ENCODE results near the gene SPTBN1.

SPTBN1 gene

GRCh38 chr2:54704688-54705605 lies 248.8 kb downstream of the SPTBN1 start:
- DNase-seq (ENCODE audit: low read depth): peak; percentile 76

DNA sequence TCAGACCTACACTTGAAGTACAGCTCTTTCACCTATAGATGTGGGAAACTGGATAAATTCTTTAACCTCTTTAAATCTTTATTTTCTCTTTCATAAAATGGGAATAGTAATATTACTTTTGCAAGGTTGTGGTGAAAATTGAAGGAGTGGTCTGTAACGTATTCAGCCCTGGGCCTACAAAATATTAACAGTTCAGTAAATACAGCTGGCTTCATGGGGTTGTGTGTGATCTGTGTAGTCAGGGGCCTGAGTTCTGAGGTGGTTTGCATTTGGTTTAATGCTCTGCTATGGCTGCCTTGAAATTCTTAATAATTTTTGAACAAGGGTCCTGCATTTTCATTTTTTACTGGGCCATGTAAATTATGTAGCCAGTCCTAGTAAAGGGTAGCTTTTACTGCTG lies 250.5 kb downstream of the SPTBN1 start:
- DNase-seq (ENCODE audit: low read depth): no peak

- peak; percentile 35 for DNase-seq (ENCODE audit: low read depth)
Measured at GRCh38 chr2:54708584-54709335, 252.6 kb downstream of the SPTBN1 start.

DNA sequence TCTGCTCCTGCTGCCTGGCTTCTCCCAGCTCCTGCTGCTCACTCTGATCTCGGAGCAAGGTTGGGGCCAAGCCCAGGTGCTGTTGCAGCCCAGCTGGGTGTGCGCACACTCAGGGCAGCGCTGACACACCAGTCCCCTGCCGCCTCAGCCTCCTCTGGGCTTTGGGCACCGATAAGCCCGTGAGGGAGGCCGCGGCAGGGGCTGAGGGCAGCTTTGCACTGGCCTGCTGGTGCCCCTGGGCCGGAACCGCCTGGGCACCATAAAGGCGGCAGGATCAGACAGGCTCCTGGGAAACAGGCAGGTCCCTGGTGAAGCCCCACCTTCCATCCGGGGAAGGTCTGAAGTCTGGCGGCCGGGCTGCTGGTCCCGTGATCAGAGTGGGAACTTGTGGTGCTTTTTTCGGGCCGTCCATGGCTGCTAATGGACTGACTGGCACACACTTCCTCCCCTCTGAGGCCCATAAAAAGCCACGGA lies 253.2 kb downstream of the SPTBN1 start:
- no peak for DNase-seq (ENCODE audit: low read depth)

DNA sequence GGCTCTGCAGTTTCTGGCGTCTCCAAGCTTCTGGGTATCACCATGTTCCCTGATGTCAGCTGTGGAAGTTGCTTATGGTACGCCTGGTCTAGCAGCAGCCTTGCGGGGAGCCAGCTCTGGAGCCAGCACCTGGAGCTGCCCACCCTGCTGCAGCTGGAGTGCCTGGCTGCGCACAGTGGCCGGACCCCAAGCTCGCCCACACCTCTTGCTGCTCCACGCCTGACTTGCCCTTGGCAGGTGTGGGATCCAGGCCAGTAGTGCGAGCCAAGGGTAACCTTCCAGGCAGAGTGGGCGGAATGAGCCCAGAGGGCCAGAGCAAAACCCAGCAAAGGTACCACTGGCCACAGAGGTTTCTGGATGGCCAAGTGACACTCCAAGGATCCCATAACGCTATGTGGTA lies 254.1 kb downstream of the SPTBN1 start:
- no peak for DNase-seq (ENCODE audit: low read depth)

- DNase-seq (ENCODE audit: low read depth): no peak
Measured at GRCh38 chr2:54712516-54712915, 256.4 kb downstream of the SPTBN1 start.

DNA sequence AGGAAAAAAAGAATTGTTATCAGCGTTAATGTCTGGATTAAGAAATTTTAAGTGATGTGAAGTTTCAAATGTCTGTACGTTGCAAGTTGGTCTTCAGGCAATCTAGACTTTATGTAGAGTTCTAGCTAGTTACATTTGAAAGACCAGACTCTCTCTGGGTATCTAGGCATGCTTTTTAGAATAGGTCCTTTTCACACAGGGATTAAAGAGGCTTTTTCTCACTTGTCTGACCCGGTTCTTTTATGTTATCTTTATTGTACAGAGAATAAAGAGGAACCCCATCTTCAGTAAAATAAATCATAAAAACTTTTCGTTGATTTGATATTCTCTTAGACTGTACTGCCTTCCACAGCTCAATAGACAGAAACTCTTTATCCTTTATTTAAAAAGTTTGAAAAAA lies 258.9 kb downstream of the SPTBN1 start:
- DNase-seq (ENCODE audit: low read depth): no peak

DNA sequence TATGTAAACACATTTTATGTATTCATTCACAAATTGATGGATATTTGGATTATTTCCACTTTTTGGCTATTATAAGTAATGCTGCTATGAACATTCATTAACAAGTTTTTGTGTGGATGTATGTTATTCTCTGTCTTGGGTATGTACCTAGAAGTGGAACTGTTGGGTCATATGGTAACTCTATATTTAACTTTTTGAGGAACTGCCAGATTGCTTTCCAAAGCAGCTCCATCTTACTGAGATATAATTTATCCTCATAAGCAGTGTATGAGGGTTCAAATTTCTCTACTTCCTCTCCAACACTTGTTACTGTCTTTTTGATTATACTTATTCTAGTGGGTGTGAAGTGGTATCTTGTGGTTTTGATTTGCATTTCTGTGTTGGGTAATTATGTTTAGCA lies 260.2 kb downstream of the SPTBN1 start:
- DNase-seq (ENCODE audit: low read depth): no peak

DNA sequence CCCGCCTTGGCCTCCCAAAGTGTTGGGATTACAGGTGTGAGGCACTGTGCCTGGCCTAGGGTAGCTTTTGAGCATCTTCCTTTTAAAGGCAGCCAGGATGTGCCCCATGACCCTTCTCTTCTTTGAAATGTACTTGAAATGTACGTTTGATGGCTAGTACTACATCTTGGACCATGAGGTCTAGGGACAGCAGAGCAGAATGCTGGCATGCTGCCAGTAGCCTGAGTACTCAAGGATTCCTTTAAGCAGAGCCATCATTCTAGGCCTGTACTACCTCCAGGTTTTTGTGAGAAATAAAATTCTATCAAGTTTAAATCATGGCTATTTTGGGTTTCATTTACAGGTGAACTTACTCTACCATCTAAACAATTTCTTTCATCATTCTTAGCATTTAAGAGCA lies 264.4 kb downstream of the SPTBN1 start:
- DNase-seq (ENCODE audit: low read depth): peak; percentile 24

Measured in EH (cell line).